CD4-positive, alpha-beta T cell (primary cell): ENCODE results near the gene HMG20A. TPM values are rescaled to one million over a fixed set of nuclear protein-coding genes. Genes with fewer than 3 reads are reported as not detected.

Experiments
- ATAC-seq: fragments of 200-7000 bp; cut with Tn5 transposase; one replicate; pipeline ENCODE4 v1.10.0; 2022; ENCODE audit warnings: mild to moderate bottlenecking; ENCODE audit not compliant: poor library complexity
- CTCF ChIA-PET: fragments of 350-600 bp; sonication (Branson Sonifier 250); formaldehyde crosslinking; loops from one replicate; lab custom pipeline; 2021; ENCODE audit warnings: antibody characterized with exemption, inconsistent platforms; lab: Charles Lee
- POLR2A ChIA-PET: fragments of 350-600 bp; sonication (Branson Sonifier 250); formaldehyde crosslinking; loops from one replicate; lab custom pipeline; 2021; ENCODE audit warnings: antibody characterized with exemption, inconsistent platforms; lab: Charles Lee
- DNase-seq, 14 experiments: peaks; one replicate each; pipeline ENCODE4 v3.0.0-alpha.2; 2013 to 2020; ENCODE audit warnings: mixed read lengths in 2 of 14
- H3K27ac ChIP-seq, 2 donors: one replicate each; pipeline versions ENCODE4 v1.5.1 to v1.7.0; 2013; ENCODE audit warnings: low read length in 2 of 2, low read depth in 1 of 2, mild to moderate bottlenecking in 1 of 2
- H3K27me3 ChIP-seq, 2 experiments: 1 replicate in 1 of 2; 2 replicates in 1 of 2; pipeline versions ENCODE4 v1.6.1 to v1.7.0; 2013; ENCODE audit warnings: low read length in 2 of 2, control low read depth in 1 of 2, mild to moderate bottlenecking in 1 of 2, moderate library complexity in 1 of 2; ENCODE audit not compliant: insufficient read depth in 2 of 2, control insufficient read depth in 1 of 2
- H3K36me3 ChIP-seq: one replicate; pipeline ENCODE4 v1.6.1; 2013; ENCODE audit warnings: low read length, control low read depth; ENCODE audit not compliant: insufficient read depth
- H3K4me1 ChIP-seq: one replicate; pipeline ENCODE4 v1.6.1; 2013; ENCODE audit warnings: low read length, control low read depth; ENCODE audit not compliant: insufficient read depth
- H3K4me3 ChIP-seq: one replicate; pipeline ENCODE4 v1.5.1; 2013; ENCODE audit warnings: mild to moderate bottlenecking, low read length, moderate library complexity
- H3K9me3 ChIP-seq, 2 experiments: 1 replicate in 1 of 2; 2 replicates in 1 of 2; pipeline versions ENCODE4 v1.6.1 to v1.7.0; 2013; ENCODE audit warnings: low read length in 2 of 2, mild to moderate bottlenecking in 2 of 2, control low read depth in 1 of 2, moderate library complexity in 1 of 2; ENCODE audit not compliant: control insufficient read depth in 1 of 2, insufficient read depth in 1 of 2
- H3K27ac Mint-ChIP-seq: one replicate; pipeline ENCODE4 v1.8.0; 2020; ENCODE audit warnings: mixed read lengths
- H3K27me3 Mint-ChIP-seq: one replicate; pipeline ENCODE4 v1.8.0; 2021; ENCODE audit warnings: mixed read lengths
- H3K36me3 Mint-ChIP-seq: one replicate; pipeline ENCODE4 v1.8.0; 2021; ENCODE audit warnings: low read depth, mixed read lengths
- H3K4me1 Mint-ChIP-seq: one replicate; pipeline ENCODE4 v1.8.0; 2021; ENCODE audit warnings: low read depth, mixed read lengths
- H3K4me3 Mint-ChIP-seq: one replicate; pipeline ENCODE4 v1.8.0; 2020; ENCODE audit warnings: mild to moderate bottlenecking, mixed read lengths
- H3K9me3 Mint-ChIP-seq: one replicate; pipeline ENCODE4 v1.8.0; 2020; ENCODE audit warnings: mixed read lengths
- intact Hi-C, 2 experiments: fragments of 100-400 bp; cut with DNase I in 1 of 2; cut with micrococcal nuclease in 1 of 2; formaldehyde crosslinking; loops; one replicate each; pipeline versions ENCODE4 v1.15.1 to v1.9.0; 2023 to 2025; cut with DNase I, micrococcal nuclease
- total RNA-seq, 174 experiments: library from RNA in 2 of 174; stranded (reverse) in 2 of 174; gene quantifications; one replicate each; pipeline ENCODE4 v1.2.3 and lab custom pipeline; 2021 to 2026
- TF ChIP-seq, protein P1 (sequence below): fragments of 200-600 bp; IDR thresholded peaks from one replicate; pipeline ENCODE4 v1.8.0; 2022; ENCODE audit warnings: antibody characterized with exemption, mild to moderate bottlenecking

The HMG20A gene
- total RNA-seq, 2 experiments from 2014 or later: 16.2 to 20.0 TPM

DNA sequence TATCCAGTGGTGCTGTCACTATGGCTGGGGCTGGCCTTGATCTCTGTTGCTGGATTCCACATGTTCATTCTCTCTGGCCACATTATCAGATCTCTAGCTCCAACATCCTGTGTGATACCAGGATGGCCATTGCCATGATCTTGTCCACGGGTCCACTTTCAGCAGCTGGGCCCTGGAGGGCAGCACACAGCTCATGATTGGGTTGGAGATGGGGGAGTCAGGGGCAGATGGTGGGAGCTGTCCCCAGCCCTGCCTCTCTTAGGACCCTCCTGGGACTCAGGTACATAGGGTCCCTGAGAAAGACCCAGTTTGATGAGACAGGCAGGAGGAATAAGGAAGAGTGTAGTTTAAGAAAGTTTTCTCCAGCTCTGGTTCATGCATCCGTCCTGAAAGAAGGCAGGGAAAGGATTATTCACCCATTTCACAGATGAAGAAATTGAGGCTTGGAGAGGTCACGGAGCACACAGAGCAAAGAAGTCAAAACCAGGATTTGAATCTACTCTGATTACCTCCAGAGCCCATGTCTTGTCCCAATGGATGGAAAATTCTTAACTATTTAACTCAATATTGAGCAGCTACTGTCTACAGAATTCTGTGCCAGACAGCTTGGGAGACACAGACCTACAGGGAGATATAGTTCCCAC, 111.5 kb downstream of the HMG20A start:
- ChIA-PET CTCF (no interaction called here), POLR2A (no interaction called here)
- TF ChIP-seq, protein P1, sequence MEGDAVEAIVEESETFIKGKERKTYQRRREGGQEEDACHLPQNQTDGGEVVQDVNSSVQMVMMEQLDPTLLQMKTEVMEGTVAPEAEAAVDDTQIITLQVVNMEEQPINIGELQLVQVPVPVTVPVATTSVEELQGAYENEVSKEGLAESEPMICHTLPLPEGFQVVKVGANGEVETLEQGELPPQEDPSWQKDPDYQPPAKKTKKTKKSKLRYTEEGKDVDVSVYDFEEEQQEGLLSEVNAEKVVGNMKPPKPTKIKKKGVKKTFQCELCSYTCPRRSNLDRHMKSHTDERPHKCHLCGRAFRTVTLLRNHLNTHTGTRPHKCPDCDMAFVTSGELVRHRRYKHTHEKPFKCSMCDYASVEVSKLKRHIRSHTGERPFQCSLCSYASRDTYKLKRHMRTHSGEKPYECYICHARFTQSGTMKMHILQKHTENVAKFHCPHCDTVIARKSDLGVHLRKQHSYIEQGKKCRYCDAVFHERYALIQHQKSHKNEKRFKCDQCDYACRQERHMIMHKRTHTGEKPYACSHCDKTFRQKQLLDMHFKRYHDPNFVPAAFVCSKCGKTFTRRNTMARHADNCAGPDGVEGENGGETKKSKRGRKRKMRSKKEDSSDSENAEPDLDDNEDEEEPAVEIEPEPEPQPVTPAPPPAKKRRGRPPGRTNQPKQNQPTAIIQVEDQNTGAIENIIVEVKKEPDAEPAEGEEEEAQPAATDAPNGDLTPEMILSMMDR: no peak
- DNase-seq (no peak), ATAC-seq (no peak)
- intact Hi-C loops: no loop called here
- Histone ChIP-seq H3K27ac (no peak overlapping the region), H3K36me3 (no peaks in the 10 kb centered on the region), H3K27me3 (no peaks in the 10 kb centered on the region), H3K4me3 (no peak overlapping the region), H3K9me3 (no peaks in the 10 kb centered on the region), H3K4me1 (no peaks in the 10 kb centered on the region)
- Mint-ChIP-seq H3K4me3 (no peak overlapping the region), H3K4me1 (no peaks in the 10 kb centered on the region), H3K36me3 (no peaks in the 10 kb centered on the region), H3K27me3 (no peaks in the 10 kb centered on the region), H3K27ac (no peak overlapping the region), H3K9me3 (no peaks in the 10 kb centered on the region)

DNA sequence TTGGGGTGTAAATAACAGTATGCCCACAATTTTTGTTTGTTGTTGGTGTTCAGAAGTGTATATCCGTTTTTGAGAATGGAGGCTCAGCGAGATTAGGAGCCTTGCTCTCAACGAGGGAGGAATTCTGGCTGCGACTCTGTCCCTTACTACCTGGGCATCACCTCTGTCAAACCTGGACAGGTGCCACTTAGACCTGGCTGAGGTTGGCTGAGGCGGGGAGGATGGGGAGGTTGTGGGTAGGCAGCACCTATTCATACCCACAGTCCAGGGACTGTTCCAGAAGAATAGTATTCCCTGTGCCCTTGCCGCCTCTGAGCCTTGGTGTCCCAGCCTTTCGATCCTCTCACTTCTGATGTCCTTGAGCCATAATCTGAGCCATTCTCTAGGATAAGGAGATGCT, 112.2 kb downstream of the HMG20A start:
- Histone ChIP-seq H3K4me3 (no peak overlapping the region), H3K36me3 (no peaks in the 10 kb centered on the region), H3K27ac (no peak overlapping the region), H3K4me1 (no peaks in the 10 kb centered on the region), H3K9me3 (no peaks in the 10 kb centered on the region), H3K27me3 (no peaks in the 10 kb centered on the region)
- DNase-seq: no peak
- ChIA-PET POLR2A (no interaction called here), CTCF (no interaction called here)
- TF ChIP-seq, protein P1: no peak
- Mint-ChIP-seq H3K9me3 (no peaks in the 10 kb centered on the region), H3K4me3 (no peak overlapping the region), H3K27me3 (no peaks in the 10 kb centered on the region), H3K4me1 (no peaks in the 10 kb centered on the region), H3K27ac (no peak overlapping the region), H3K36me3 (no peaks in the 10 kb centered on the region)
- intact Hi-C loops: no loop called here
- ATAC-seq: no peak

DNA sequence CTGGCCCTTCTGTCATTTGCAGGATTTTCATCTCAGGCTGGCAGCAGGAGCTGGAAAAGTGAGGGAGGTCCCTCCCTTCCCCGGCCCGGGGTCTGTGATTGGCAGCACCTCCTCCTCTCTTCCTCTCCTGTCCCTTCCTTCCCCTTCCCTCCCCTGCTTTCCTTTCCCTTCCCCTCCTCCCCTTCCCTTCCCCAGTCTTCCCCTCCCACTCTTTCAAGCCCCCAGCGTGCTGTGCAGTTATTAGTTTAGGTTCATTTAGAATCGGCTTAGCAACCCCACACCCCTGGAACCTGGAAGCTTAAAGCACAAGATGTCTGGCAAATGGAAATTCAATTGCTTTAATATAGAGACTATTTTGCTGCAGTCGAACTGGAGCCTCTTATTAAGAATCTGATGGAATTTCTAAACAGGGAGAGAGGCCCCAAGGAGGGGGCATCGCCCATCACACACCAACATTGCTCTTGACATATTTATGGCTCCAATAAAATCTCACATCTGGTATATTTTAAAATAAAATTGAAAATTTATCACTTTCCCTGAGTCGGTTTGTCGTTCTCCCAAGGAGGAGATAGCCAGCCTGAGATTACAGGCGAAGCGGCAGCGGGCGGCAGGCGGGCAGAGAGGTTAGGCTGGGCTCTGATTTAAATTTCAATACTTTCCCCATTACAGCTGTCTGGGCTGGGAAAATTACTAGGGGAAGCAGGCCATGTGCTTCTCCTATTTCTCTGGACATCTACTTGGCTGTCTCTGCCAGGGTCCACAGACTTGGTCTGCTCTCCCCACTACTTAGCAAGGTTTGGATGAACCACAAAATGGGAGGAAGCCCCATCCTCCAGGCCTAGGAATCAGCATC, 113.1 kb downstream of the HMG20A start:
- Mint-ChIP-seq H3K9me3 (no peaks in the 10 kb centered on the region), H3K27me3 (no peaks in the 10 kb centered on the region), H3K36me3 (no peaks in the 10 kb centered on the region), H3K27ac (no peak overlapping the region), H3K4me1 (no peaks in the 10 kb centered on the region), H3K4me3 (no peak overlapping the region)
- no peaks in the 10 kb centered on the region for H3K27me3 ChIP-seq
- DNase-seq (no peak), ATAC-seq (no peak)
- no peak overlapping the region for H3K4me3 ChIP-seq
- no peaks in the 10 kb centered on the region for H3K4me1 ChIP-seq
- no peaks in the 10 kb centered on the region for H3K9me3 ChIP-seq
- intact Hi-C loops: no loop called here
- H3K27ac ChIP-seq: no peak overlapping the region
- CTCF ChIA-PET: no interaction called here
- TF ChIP-seq, protein P1: no peak
- H3K36me3 ChIP-seq: no peaks in the 10 kb centered on the region
- POLR2A ChIA-PET: no interaction called here

Other genes with a start within 250 kb of the HMG20A start
- 10 to 100 TPM in 1 of 2 experiments, 1 to 10 TPM in 1; 9.2 to 11.0 TPM for gene PEAK1, start 784 bp upstream of the HMG20A start, total RNA-seq
- not detected for gene LINGO1, start 212.0 kb downstream of the HMG20A start, total RNA-seq